NCI-H774 (cell line): ENCODE data around the gene TFB2M.
"Not testable (repeated sequence)": the region's sequence is repeated elsewhere in the genome, so short reads cannot be mapped to it uniquely, and the experiment has no call there.

Source experiments
- DNase-seq: peaks from one replicate; lab custom pipeline; 2025; lab: John Stamatoyannopoulos, UW

Gene TFB2M, protein sequence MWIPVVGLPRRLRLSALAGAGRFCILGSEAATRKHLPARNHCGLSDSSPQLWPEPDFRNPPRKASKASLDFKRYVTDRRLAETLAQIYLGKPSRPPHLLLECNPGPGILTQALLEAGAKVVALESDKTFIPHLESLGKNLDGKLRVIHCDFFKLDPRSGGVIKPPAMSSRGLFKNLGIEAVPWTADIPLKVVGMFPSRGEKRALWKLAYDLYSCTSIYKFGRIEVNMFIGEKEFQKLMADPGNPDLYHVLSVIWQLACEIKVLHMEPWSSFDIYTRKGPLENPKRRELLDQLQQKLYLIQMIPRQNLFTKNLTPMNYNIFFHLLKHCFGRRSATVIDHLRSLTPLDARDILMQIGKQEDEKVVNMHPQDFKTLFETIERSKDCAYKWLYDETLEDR

DNA sequence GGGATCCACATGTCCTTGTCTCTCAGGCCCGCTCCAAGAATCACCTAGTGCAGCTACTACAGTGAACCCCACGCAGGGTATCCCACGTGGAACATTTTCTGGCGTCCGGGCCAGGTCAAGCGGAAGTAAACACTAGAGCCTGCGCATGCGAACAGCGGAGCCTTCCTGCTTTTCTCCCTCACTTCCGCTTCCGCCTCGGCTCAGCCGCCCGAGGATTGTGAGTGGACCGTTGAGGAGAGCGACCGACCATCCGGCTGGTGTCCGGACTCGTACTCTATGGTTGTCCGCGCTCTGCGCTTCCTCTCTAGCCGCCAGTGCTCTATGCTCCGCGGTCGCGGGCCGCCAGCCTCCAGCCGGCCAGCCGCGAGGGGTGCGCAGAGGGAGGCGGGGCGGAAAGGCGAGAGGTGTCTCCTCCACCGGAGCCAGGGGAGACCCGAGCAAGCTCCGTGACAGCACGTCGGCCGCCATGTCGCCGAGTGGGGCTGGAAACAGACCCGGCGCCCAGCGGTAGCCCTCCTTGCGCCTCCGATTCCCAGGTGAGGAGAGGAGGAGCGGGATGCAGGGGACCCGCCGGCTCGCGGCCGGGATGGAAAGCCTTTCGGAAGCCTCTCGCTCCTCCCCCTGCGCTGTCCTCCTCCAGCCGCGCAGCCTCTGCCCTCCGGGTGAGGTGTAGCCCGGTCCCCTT, at the start of gene TFB2M, which contains the start of gene CNST:
Gene TFB2M (minus strand): TSS at position 134 of the 685 bp plus-strand sequence. CDS start 123 bp downstream, at position 11.
Gene CNST (plus strand): TSS at position 329 of the 685 bp plus-strand sequence. CDS start 25,107 bp downstream, outside the sequence.
- DNase-seq: peak; percentile 99

DNA sequence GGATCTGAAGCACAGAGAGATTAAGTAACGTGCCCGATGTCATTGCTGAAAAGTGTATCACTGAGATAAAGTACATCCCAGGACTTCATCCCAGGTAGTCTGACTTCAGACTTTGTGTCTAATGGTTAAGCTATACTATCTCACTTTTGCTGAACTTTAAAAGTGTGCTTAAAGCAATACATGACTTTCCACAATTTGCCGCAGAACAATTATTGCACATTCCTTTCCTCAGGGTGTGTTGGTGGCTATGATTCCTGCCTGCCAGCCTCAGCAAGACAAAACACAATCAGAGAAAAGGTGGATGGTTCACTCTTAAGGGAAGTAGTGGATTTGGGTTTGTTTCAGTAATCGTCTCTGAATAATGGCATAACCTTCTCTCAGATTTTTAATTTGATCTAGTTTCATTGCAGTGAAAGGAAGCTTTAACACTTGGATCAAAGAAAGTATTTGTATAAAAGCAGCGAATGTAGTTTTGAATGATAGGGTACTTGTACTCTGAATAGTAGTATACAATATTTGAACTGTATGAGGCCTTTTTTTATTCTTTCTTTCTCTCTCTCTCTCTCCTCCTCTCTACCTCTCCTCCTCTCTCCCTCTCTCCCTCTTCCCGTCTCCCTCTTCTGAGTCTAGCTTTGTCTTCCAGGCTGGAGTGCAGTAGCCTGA, 47.2 kb upstream of the TFB2M start:
- no peak for DNase-seq

DNA sequence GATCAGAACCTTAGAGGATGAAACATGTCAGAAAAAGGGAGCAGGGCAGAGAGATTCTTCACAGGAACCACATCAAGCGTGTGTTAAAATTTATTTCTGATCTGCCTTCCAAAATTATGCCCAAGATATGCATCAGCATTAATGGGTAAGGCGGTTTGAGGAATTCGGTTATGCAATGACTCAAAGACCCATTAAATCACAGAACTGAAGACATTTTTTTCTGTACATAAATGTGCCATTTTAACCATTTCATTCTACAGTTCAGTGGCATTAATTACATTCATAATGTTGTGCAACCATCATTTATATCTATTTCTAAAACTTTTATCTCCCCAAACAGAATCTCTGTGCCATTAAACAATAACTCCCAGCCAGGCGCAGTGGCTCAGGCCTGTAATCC, 43.6 kb upstream of the TFB2M start:
- no peak for DNase-seq

DNA sequence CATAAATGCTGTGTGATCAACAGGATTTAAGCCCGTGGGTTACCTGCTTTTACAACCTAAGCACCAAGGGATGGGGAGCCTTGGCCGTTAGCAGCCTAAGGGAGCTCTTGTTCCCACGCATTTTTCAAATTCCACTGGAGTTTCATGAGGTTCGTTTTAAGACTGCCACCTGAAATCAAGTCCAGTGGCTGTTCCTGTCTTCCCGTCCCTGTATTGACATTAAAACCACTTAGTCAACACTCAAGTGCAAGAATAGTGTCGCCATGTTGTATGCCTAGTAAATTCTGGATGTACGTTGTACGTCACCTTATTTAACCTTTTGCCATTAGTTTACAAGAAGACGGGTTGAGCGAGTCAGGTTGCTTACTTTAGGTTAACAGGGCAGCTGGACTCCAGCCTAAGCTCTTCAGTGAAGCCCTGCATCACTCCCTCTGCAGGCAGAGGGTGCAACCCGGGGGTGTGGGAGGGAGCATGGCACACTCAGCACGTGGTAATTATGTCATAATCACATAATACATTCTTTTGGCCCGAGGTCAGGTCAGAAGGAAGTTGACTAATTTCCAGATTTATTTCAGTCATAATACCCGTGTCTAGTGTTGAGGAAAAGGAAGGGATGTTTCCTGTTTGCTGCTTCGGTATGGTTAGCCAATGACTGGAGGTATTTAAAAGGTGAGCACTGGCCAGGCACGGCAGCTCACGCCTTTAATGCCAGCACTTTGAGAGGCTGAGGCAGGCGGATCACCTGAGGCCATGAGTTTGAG, 42.7 kb upstream of the TFB2M start:
- peak; percentile 87 for DNase-seq

DNA sequence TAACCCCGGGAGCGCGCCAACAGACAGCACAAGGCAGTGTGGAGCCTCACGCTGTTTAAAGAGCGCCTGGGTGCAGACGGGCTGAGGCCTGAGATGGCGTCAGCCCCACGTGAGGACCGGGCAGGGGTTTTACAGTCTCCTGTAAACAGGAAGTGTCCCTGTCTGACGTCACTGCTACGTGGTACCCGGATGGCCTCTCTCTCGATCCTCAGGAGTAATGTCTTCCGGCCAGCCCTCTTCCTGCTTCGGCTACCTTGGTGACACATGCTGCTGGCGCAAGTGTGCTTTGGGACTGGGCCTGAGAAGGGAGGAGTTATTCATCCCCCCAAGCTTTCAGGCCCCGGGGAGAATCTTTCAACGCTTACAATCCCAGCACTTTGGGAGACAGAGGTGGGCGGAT, 41.4 kb upstream of the TFB2M start:
- DNase-seq: no peak

DNA sequence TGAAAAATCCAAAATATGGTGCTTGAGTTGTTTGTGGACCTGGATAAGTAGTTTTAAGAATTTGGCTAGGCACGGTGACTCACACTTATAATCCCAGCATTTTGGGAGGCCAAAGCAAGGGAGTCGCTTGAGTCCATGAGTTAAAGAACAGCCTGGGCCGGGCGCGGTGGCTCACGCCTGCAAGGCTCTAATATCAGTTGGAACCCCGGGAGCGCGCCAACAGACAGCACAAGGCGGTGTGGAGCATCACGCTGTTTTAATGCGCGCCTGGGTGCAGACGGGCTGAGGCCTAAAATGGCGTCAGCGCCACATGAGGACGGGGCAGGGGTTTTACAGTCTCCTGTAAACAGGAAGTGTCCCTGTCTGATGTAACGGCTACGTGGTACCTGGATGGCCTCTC, 39.2 kb upstream of the TFB2M start:
- not testable (repeated sequence) for DNase-seq

DNA sequence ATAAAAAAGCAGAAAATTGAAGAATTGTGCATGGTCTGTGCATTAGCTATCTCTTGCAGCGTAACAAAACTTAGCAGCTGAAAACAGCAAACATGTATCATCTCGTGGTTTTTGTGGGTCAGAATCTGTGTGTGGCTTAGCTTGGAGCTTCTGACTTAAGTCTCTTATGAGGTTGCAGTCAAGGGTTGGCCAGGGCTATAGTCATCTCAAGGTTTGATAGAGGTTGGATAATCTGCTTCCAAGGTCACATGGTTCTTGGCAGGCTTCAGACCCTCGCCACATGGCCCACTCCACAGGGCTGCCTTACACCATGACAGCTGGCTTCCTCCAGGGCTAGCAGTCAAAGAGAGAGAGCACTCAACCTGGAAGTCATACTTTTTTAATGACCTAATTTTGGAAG, 36.1 kb upstream of the TFB2M start:
- DNase-seq: no peak

DNA sequence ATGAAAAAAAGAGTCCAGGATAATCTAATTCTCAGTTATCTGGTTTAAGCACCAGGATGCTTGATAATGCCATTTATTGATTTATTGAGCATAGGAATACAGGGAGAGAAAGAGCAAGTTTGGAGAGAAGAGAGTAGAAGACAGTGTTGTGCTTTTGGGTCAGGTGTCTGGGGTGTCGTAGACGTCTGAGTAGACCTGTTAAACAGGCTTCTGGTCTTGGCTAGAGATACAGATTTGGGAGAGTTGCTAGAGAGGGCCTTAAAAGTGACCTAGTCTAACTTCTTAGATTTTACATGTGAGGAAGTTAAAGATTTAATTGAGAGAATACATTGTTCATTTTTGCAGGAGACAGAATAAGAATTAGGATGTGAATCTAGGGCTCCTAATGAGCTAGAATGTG, 34.5 kb upstream of the TFB2M start:
- DNase-seq: no peak

DNA sequence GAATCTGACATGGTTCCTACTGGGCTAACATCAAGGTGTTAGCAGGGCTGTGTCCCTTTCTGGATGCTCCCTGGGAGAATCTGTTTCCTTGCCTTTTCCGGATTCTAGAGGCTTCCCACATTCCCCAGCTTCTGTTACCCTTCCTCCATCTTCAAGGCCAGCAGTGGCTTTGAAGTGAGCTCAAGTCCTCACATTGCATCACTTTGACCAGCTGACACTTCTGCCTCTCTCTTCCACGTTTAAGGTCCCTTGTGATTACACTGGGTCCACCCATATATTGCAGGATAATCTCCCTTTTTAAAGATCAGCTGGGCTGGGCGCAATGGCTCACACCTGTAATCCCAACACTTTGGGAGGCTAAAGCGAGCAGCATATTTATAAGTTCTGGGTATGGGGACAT, 33.3 kb upstream of the TFB2M start:
- no peak for DNase-seq

DNA sequence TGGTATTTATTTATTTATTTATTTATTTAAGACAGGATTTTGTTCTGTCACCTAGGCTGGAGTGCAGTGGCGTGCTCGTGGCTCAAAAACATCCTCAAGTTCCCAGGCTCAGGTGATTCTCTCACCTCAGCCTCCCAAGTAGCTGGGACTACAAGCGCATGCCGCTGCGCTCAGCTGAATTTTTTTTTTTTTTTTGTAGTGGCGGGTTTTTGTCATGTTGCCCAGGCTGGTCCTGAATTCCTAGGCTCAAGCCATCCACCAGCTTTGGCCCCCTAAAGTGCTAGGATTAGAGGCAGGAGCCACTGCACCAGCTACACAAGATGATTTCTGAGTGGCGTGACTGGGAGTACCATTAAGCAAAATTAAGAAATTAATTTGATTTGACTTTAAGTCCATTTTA, 31.9 kb upstream of the TFB2M start:
- no peak for DNase-seq

DNA sequence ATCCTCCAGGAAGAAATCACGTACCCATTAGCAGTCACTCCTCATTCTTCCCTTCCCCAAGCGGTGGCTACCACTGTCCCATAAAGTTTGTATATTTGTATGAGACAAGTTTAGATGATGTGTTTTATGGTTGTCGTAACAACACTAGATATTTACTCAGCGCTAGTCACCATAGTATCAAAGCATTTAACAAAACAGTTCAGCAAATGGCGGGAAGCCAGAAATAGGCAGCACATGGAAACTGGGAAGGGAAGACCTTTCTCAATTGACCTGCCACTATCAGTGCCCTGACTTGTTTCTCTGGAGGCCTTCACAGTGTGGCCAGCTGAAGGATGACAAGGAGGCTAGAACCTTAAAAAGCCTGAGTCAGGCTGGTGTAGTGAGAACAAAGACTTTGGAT, 31.3 kb upstream of the TFB2M start:
- peak; percentile 49 for DNase-seq

DNA sequence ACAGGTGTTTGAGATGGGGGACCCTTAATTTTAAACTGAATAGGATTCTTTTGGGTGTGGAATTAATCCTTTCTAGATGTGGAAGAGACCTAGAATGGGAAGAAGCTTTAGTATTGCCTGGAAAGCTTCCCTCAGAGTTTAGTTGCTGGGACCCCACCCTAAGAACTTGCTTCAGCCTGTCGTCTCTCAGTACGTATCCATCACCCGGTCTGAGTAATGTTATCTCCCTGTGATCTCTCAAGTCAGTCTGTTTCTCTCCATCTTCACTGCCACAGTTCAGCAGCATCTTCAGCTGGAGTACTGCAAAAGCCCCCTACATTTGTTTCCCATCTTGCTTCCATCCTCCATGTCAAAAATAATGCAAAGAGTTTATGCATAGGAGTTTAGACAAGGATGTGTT, 29.1 kb upstream of the TFB2M start:
- no peak for DNase-seq

DNA sequence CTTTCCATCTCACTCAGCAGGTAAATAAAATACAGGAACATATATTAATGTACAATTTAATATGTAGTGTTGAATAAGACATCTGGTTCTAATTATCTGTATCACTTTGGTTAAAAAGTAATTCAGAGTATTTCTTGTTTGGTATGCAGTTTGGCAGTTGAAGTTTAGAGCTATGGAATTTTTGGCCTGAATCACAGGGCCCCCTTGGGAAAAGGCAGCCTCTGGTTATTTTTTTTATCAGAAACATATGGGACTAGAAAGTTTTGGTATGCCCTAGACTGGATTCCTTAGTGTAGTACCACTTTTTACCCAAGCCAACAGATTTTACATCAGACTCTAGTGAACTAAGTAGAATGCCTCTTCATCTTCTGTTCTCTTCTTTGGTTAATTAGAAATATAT, 26.6 kb upstream of the TFB2M start:
- DNase-seq: no peak

DNA sequence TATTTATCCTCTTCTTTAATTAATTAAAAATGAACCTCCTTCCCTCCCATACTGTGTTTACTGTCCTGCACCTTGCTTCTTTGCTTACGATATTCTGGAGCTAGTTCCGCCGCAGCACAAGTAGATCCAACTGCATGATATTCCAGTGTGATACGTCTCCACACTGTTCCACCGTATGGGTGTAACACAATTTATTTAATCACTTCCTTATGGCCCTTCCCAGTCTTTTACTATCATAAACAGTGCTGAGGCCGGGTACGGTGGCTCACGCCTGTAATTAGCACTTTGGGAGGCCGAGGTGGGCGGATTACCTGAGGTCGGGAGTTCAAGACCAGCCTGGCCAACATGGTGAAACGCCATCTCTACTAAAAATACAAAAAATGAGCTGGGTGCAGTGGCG, 25.9 kb upstream of the TFB2M start:
- DNase-seq: no peak

DNA sequence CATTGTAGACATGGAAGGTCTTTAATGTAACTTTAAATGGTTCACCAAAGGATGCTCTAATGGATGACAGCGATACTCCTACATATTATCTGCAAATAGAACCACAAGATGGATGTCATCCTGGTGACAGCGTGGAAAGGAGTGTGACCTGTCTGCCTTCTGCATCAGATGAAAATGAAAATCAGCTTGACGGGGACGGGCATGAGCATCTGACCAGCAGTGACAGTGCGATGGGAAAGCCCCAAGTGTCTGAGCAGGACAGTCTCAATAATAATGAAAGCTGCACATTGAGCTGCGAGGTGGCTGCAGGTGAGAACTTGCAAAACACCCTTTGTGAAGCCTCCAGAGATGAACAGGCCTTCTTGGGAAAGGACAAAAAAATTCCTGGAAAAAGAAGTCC, 25.4 kb upstream of the TFB2M start:
- no peak for DNase-seq

DNA sequence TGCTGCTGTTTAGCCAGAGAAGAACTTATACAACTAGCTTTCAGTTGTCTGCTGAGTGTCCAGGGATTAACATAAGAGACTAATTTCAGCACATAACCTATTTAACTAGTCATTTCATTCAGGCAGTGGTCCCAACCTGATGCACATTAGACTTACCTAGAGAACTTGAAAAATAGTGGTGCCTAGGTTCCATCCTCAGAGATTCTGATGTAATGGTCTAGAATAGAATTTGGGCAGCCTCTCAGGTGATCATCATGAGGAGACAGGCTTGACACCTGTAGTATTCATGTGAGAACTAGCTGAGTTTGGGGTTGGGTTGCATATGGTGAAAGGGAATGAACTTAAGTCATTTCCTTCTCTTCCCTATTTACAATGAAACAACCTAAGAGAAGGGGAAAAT, 25.0 kb upstream of the TFB2M start:
- no peak for DNase-seq

DNA sequence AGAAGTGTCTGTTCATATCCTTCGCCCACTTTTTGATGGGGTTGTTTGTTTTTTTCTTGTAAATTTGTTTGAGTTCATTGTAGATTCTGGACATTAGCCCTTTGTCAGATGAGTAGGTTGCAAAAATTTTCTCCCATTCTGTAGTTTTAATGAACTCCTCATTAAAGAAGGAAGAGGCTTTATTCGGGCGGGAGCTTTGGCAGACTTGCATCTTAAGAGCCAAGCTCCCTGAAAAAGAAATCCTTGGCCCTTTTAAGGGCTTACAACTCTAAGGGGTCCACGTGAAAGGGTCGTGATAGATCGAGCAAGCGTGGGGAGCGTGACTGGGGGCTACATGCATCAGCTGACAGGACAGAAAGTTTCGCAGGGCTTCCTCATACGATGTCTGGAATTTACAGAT, 23.9 kb upstream of the TFB2M start:
- not testable (repeated sequence) for DNase-seq

DNA sequence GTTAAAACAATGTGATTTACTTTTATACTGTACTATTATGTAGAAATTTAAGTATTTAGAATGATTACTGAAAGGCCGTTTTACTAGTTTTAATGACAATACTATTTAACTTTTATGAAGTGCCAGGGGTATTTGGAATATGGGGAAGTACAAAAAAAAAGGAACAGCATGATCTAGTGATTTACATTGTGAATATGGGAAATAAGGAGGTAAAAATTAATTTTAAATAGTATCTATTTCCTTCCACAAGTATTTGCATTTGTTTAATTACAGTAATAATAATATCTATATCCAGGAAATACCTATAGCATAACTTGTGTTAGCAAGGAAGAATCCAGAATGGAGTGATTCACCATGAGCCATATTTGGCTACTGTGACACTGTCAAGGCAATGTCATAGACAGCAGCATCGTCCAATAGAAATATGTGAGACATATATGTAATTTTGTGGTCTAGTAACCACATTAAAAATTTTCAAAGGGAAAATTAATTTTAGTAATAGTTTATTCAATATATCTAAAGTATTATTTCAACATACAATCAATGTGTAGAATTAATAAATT, 22.2 kb upstream of the TFB2M start:
- no peak for DNase-seq

DNA sequence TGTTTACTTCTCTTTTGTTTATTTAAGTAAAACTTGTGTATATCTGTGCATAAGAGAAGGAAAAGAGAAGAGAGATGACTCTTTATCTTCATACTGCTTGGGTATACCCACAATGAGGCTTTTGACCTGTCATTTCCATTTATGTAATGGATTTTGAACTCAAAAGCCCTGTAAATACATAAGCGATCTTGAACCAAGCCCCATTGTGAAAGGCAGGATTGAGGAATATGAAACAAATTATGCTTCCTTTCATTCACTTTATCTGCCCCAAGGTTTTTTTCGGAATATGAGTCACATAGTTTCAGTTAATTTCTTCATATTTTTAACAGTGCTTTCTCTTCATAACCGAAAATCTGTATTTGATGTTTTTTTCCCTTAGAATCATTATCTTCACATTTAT, 21.5 kb upstream of the TFB2M start:
- DNase-seq: no peak

DNA sequence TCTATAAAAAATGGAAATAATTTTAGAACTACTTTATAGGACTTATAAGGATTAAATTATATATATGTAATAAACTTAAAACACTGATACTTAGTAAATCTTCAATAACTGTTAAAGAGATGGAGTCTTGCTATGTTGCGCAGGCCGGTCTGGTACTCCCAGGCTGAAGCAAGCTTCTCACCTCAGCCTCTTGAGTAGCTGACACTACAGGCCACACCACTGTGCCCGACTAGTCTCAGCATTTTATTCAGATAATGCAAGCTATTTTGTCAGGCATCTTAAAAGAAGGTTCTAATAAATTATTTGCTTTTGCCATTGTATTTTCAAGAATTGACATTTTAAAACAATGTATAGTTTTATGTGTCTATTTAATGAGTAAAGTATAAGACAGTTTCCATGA, 21.0 kb upstream of the TFB2M start:
- DNase-seq: no peak

DNA sequence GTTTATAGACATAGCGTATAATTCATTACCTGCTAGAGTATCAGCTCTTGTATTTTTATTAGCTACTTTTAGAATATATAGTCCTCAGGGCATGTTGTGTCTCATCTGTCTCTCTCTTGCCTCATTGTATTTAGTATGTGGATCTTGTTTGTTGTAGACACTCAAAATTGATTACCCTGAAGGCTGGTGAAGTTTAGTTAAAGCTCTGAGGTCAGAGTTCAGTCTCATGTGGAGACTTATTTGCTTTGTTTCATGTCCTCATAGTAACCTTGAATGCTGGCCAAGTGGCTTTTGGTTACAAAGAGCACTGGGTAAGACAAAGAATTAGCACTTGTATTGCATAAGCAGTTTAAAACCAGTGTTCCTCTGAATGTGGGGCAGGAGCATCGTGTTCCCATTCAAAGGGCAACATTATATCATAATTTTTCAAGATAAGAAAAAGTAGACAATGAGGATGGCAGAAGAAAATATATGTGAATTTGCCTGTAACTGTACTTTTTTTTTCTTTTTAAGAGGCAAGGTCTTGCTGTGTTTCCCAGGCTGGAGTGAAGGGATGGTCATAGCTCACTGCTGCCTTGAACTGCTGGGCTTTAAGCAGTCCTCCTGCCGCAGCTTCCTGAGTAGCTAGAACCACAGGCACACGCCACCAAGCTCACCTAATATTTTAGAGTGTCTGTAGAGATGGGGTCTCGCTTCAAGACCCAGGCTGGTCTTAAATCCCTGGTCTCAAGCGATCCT, 17.6 kb upstream of the TFB2M start:
- peak; percentile 73 for DNase-seq
